ENCODE data around the gene NPFFR1. TPM values are rescaled to one million over a fixed set of nuclear protein-coding genes. Genes with fewer than 3 reads are reported as not detected.
A peak's percentile ranks its signal among the peaks of the same experiment; 100 is the strongest.
"Not testable (repeated sequence)": the region's sequence is repeated elsewhere in the genome, so short reads cannot be mapped to it uniquely, and the experiment has no call there.

The NPFFR1 gene
- total RNA-seq, 8 experiments from 2014 or later = 0.04 to 0.28 (median 0.09) TPM; not detected in 1

DNA sequence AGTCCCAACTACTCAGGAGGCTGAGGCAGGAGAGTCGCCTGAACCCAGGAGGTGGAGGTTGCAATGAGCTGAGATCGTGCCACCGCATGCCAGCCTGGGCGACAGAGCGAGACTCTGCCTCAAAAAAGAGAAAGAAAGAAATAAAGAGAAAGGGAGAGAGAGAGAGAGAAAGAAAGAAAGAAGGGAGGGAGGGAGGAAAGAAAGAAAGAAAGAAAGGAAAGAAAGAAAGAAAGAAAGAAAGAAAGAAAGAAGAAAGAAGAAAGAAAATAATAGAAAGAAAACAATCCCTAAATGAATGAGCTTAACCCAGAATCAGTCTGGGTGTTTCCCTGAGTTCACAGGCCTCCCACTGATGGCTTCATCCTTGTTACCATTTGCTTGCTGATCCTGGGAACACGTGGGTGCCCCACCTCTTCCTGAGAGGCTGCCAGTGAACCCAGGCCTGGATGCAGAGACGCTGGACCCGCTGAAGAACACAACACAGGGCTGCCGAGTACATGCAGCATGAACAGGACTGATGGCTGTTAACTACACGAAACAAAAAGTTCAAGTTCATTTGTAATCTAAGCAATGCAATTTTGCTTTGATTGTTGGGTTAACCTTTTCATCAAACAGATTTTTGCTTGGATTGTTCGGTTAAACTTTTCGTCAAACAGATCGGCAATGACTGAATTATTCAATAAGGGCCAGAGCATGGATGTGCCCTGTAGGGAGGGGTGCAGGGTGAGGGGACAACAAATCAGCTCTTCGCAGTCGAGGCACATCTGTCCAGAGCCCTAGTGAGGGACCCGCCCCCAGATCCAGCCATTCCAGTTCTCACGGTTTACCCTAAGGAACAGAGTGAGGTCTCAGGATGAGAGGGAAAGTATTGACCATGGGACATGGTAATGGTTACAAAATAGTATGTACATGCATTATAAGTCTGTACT lies 11.5 kb downstream of the NPFFR1 start:
- in situ Hi-C loops (cut with MboI; ENCODE audit: low pct_unique_long_range_greater_than_20kb in 2 of 9, low sequenced_read_pairs in 9 of 9, unreplicated experiment in 9 of 9) = loop anchor here in 1 of 9 experiments (10.0 kb wide), 1 partner anchor 73 kb away; no protein-coding TSS in a partner anchor
- Histone ChIP-seq H3K4me1 (replicated peaks in 1 of 2) (no peaks in the 10 kb centered on the region), H3K4me3 (no peak overlapping the region), H3K27ac (no peak overlapping the region)
- WGBS, 10 experiments = 35 to 85% (median 80%) methylated on average over 4 to 14 of the region's 17 CpGs
- ATAC-seq (replicated peaks in 6 of 8) = peak in 3 of 8 experiments; percentile 54 to 60 (median 55)

DNA sequence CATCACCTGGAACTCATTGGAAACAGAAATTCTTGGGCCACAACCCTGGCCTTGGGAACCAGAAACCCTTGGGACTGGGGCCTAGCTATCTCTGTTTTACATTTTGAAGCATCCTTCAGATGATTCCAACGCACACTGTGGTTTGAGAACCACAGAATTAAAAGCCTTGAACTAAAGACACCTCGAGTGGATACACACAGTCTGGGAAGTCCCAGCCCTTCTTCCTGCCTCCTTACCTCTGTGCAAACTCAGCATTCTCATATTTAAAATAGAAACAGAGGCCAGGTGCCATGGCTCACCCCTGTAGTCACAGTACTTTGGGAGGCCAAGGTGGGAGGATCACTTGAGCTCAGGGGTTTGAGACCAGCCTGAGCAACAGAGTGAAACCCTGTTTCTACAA lies 12.9 kb downstream of the NPFFR1 start:
- in situ Hi-C loops (cut with MboI; ENCODE audit: low pct_unique_long_range_greater_than_20kb in 2 of 9, low sequenced_read_pairs in 9 of 9, unreplicated experiment in 9 of 9) = loop anchor here in 1 of 9 experiments (10.0 kb wide), 1 partner anchor 74 kb away; no protein-coding TSS in a partner anchor
- Histone ChIP-seq H3K4me1 (replicated peaks in 1 of 2) (no peaks in the 10 kb centered on the region), H3K4me3 (no peak overlapping the region), H3K27ac (no peak overlapping the region)
- WGBS, 10 experiments = 17 to 90% (median 69%) methylated on average over 1 to 2 of the region's 2 CpGs; no CpG with 5 or more reads in 3 of the 10 experiments
- ATAC-seq (replicated peaks in 6 of 8) = no peak

DNA sequence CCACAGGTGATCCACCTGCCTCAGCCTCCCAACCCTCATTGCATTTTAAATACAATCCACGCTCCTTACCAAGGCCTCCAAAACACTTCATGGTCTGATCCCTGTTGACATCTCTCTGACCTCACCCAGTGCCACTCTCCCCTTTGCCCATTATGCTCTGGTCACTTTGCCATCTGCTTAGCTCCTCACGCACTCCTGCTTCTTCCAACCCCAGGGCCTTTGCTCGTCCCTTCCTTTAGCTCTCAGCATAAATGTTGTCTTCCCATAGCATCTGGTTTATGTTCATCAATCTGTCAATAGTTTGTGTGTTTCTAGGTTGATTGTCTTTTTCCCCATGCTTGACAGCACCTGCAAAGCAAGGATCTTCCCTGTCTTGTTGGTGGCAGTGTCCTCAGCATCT lies 14.1 kb downstream of the NPFFR1 start:
- ATAC-seq (replicated peaks in 6 of 8) = no peak
- Histone ChIP-seq H3K27ac (no peak overlapping the region), H3K4me1 (replicated peaks in 1 of 2) (no peaks in the 10 kb centered on the region), H3K4me3 (no peak overlapping the region)
- in situ Hi-C loops (cut with MboI; ENCODE audit: low pct_unique_long_range_greater_than_20kb in 2 of 9, low sequenced_read_pairs in 9 of 9, unreplicated experiment in 9 of 9) = loop anchor here in 1 of 9 experiments (10.0 kb wide), 1 partner anchor 75 kb away; no protein-coding TSS in a partner anchor
- WGBS, 10 experiments = 62 to 100% (median 92%) methylated on average over 1 to 3 of the region's 3 CpGs; no CpG with 5 or more reads in 1 of the 10 experiments

DNA sequence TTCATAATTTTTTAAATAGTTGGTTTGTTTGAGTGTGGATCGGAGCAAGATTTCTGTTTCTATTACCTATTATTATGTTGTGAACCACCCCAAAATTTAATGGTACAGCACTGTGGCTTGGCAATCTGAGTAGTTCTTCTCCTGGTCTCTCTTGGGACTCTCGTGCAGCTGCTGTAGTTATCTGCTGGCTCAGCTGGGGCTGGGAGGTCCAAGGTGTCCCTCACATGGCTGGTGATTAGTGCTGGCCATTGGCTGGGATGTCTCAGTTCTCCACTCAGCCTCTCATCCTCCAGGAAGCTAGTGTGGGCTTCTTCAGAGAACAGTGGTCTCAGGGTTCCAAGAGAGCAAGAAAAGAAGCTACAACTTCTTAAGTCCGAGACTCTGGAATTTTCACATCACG lies 15.4 kb downstream of the NPFFR1 start:
- no peak for ATAC-seq (replicated peaks in 6 of 8)
- in situ Hi-C loops (cut with MboI; ENCODE audit: low pct_unique_long_range_greater_than_20kb in 2 of 9, low sequenced_read_pairs in 9 of 9, unreplicated experiment in 9 of 9) = no loop called here
- H3K27ac ChIP-seq = no peak overlapping the region
- H3K4me3 ChIP-seq = no peak overlapping the region
- whole genome bisulfite sequencing, 10 experiments = 0 to 100% (median 80%) methylated on average over 1 to 3 of the region's 4 CpGs; no CpG with 5 or more reads in 2 of the 10 experiments
- no peaks in the 10 kb centered on the region for H3K4me1 ChIP-seq (replicated peaks in 1 of 2)

DNA sequence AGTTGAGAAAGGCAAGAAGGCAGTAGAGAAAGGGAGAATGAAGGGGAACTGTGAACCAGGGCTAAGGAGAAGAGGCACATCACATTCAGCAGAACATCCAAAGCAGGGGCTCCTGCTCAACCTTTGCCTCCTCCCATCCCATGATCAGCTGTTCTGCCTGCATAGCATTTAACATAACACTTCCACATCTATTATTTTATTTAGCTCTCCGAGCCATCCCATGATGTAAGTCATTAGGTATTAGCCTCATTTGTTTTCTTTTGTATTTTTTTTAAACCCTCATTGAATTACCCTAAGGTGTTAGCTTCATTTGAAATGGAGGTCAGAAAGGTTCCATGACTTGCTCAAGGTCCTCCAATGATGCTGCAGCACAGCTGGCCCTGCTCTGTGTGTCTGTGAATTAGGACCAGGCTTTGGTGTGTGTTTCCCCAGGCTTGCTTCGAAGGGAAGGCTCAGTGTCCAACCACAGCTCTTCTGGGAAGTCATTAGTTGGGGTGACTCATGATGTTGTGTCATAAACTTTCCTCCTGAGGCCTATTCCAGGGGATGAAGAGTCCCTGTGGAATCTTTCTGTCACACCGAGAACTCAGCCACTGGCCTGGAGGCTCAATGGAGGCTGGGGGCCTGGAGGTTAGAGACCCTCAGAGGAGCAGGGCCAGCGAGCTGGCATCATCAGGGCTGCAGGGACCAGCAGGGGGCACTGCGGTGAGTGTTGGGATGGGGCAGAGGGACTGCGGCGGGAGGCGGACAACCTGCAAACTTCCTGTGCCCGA lies 16.5 kb downstream of the NPFFR1 start:
- H3K27ac ChIP-seq = no peak overlapping the region
- peak; percentile 48 to 94 (median 92) for ATAC-seq (replicated peaks in 6 of 8)
- WGBS, 10 experiments = 0 to 95% (median 59%) methylated on average over 1 to 6 of the region's 9 CpGs; no CpG with 5 or more reads in 1 of the 10 experiments
- no peak overlapping the region for H3K4me3 ChIP-seq
- H3K4me1 ChIP-seq (replicated peaks in 1 of 2) = no peaks in the 10 kb centered on the region
- in situ Hi-C loops (cut with MboI; ENCODE audit: low pct_unique_long_range_greater_than_20kb in 2 of 9, low sequenced_read_pairs in 9 of 9, unreplicated experiment in 9 of 9) = no loop called here

DNA sequence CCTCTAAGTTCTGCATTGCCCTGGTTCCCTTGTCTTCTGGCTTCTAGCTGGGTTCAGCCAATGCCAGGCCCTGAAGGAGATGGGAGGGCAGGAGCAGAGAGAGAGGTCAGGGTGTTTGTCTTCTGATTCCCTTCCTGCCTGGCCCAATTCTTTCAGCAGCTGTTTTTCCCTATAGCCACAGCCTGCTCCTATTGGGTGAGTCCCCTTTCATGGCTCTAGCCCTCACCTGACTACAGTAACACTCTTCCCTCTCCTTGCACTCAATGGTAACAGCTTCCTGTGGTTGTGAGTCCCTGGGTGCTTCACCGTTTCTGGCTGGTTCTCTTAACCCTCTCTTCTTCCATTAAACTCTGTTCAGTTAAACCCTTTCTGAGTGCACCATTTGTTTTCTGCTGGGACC lies 17.1 kb downstream of the NPFFR1 start:
- no peak for ATAC-seq (replicated peaks in 6 of 8)
- in situ Hi-C loops (cut with MboI; ENCODE audit: low pct_unique_long_range_greater_than_20kb in 2 of 9, low sequenced_read_pairs in 9 of 9, unreplicated experiment in 9 of 9) = no loop called here
- WGBS, 10 experiments = 40 to 100% (median 63%) methylated on average over 1 of the region's 1 CpG; no CpG with 5 or more reads in 4 of the 10 experiments
- H3K27ac ChIP-seq = no peak overlapping the region
- no peak overlapping the region for H3K4me3 ChIP-seq
- no peaks in the 10 kb centered on the region for H3K4me1 ChIP-seq (replicated peaks in 1 of 2)

DNA sequence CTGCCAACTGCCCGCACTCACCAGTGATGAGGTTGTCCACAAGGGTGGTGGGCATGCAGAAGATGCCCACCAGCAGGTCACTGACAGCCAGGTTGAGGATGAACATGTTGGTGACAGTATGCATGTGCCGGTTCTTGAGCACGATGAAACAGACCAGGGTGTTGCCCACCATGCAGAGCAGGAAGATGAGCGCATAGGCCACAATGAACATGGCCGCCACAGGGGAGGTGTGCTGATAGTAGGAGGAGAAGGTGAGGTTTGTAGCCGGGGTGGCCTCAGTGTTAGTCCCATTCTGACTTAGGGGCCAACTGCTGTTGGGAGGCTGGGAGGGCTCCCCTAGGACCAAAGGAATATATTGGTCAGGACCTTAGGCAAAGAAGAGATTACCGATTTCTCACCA lies 17.7 kb downstream of the NPFFR1 start:
- Histone ChIP-seq H3K4me3 (no peak overlapping the region), H3K4me1 (replicated peaks in 1 of 2) (no peaks in the 10 kb centered on the region), H3K27ac (no peak overlapping the region)
- in situ Hi-C loops (cut with MboI; ENCODE audit: low pct_unique_long_range_greater_than_20kb in 2 of 9, low sequenced_read_pairs in 9 of 9, unreplicated experiment in 9 of 9) = no loop called here
- no peak for ATAC-seq (replicated peaks in 6 of 8)
- 77 to 100% (median 93%) methylated on average over 1 to 6 of the region's 7 CpGs; no CpG with 5 or more reads in 4 of the 10 experiments for WGBS, 10 experiments

DNA sequence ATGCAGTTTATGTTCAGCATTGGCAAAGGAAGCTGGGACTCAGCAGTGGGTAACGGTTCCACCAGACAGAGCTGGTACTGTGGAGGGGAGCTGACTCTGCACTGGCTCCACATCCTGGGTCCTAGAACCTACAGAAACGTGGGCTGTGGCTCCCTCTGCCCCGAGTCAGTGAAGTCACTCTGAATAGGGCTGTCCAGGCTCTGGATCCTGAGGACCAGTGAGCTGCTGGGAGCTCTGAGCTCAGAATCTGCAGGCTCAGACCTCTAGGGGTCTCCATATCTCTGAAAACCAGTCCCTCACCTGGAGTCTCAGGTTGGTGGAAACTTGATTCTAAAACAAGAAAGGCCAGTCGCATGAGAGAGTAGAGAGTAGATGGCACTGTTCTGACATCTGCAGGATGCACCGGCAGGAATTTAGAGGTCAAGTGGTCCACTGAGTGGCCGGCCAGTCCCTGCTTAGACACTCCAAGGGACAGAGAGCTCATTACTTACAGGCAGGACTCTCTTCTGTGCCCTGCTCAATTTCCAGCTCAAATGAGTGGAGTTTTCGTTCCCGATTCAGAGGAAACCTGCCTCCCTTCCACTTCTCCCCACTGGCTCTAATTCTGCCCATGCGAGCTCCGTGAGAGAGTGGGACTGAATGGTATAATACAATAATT lies 18.6 kb downstream of the NPFFR1 start:
- ATAC-seq (replicated peaks in 6 of 8) = peak in 5 of 8 experiments; percentile 24 to 90 (median 52)
- 50 to 100% (median 61%) methylated on average over 2 to 7 of the region's 10 CpGs; no CpG with 5 or more reads in 2 of the 10 experiments for WGBS, 10 experiments
- H3K27ac ChIP-seq = no peak overlapping the region
- no peak overlapping the region for H3K4me3 ChIP-seq
- in situ Hi-C loops (cut with MboI; ENCODE audit: low pct_unique_long_range_greater_than_20kb in 2 of 9, low sequenced_read_pairs in 9 of 9, unreplicated experiment in 9 of 9) = no loop called here
- H3K4me1 ChIP-seq (replicated peaks in 1 of 2) = no peaks in the 10 kb centered on the region

DNA sequence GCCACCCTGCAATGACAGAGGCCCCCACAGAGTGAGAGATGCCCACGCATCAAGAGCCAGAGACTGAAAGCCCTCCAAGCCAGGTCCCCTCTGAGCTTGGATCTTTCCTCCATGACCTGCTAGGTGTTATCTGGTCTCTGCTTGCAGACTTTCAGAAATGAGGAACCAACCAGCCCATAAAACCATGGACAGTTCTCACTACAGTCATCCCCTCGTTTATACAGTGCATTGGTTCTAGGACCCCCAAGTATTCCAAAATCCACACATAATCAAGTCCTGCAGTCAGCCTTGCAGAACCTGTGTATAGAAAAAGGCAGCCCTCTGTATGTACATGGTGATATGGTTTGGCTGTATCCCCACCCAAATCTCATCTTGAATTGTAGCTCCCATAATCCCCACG lies 23.1 kb downstream of the NPFFR1 start:
- H3K27ac ChIP-seq = no peak overlapping the region
- WGBS, 10 experiments = 28 to 100% (median 68%) methylated on average over 1 to 3 of the region's 3 CpGs; no CpG with 5 or more reads in 4 of the 10 experiments
- no peak overlapping the region for H3K4me3 ChIP-seq
- H3K4me1 ChIP-seq (replicated peaks in 1 of 2) = peaks cover 0 to 2% of the 10 kb centered on the region in 2 donors
- no peak for ATAC-seq (replicated peaks in 6 of 8)
- in situ Hi-C loops (cut with MboI; ENCODE audit: low pct_unique_long_range_greater_than_20kb in 2 of 9, low sequenced_read_pairs in 9 of 9, unreplicated experiment in 9 of 9) = no loop called here

DNA sequence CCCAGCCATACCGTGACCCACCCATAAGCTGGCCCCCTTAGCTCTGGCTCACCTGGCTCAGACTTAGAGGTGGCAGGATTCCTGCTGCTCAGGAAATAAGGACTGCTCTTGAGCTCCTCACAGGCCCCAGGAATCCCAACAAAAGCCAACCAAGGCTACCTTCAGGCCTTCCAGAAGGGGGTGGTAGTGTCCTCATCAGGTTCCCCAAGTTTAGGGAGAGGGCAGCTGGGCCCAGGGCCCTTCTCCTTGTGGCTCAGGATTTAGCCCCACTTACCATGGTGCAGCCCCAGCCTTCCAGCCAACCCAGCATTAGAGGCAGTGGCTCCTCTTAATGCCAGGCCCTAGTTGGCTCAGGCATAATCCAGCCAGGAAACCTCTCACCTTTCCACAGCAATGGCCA lies 23.5 kb downstream of the NPFFR1 start:
- H3K27ac ChIP-seq = no peak overlapping the region
- peaks cover 0 to 2% of the 10 kb centered on the region in 2 donors for H3K4me1 ChIP-seq (replicated peaks in 1 of 2)
- in situ Hi-C loops (cut with MboI; ENCODE audit: low pct_unique_long_range_greater_than_20kb in 2 of 9, low sequenced_read_pairs in 9 of 9, unreplicated experiment in 9 of 9) = no loop called here
- no peak for ATAC-seq (replicated peaks in 6 of 8)
- H3K4me3 ChIP-seq = no peak overlapping the region
- 50 to 60% methylated on average over 1 of the region's 1 CpG; no CpG with 5 or more reads in 8 of the 10 experiments for WGBS, 10 experiments

DNA sequence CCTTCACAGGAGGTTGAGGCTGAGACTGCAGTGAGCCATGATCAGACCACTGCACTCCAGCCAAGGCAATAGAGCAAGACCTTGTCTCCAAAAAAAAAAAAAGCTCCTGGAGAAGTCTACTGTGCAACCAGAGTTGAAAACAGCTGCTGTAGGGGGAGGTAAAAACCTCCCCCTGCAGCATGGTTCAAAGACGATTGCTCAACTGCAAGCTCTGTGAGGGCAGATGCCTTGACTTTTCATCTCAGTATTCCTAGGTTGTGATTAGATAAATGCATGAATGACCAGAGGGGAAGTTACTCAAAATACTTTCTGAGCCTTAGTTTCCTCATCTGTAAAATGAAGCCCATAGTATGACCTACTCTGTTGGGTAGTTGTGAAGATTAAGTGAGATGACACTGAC lies 25.6 kb downstream of the NPFFR1 start:
- no peak overlapping the region for H3K4me3 ChIP-seq
- in situ Hi-C loops (cut with MboI; ENCODE audit: low pct_unique_long_range_greater_than_20kb in 2 of 9, low sequenced_read_pairs in 9 of 9, unreplicated experiment in 9 of 9) = no loop called here
- 80 to 83% methylated on average over 1 of the region's 1 CpG; no CpG with 5 or more reads in 8 of the 10 experiments for WGBS, 10 experiments
- H3K27ac ChIP-seq = no peak overlapping the region
- H3K4me1 ChIP-seq (replicated peaks in 1 of 2) = peaks cover 0 to 2% of the 10 kb centered on the region in 2 donors
- ATAC-seq (replicated peaks in 6 of 8) = no peak

DNA sequence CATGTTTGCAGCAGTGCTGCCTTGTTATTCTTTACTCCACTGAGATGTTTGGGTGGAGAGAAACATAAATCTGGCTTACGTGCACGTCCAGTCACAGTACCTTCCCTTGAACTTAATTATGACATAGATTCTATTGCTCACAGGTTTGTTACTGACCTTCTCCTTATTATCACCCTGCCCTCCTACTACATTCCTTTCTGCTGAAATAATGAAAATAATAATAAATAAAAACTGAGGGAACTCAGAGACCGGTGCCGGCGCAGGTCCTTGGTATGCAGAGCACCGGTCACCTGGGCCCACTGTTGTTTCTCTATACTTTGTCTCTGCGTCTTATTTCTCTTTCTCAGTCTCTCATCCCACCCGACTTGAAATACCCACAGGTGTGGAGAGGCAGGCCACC lies 26.0 kb downstream of the NPFFR1 start:
- H3K27ac ChIP-seq; H3K4me1 ChIP-seq (replicated peaks in 1 of 2); ATAC-seq (replicated peaks in 6 of 8); in situ Hi-C loops (cut with MboI; ENCODE audit: low pct_unique_long_range_greater_than_20kb in 2 of 9, low sequenced_read_pairs in 9 of 9, unreplicated experiment in 9 of 9); H3K4me3 ChIP-seq: not testable (repeated sequence)
- WGBS, 10 experiments = 60 to 100% (median 80%) methylated on average over 1 to 4 of the region's 8 CpGs; no CpG with 5 or more reads in 3 of the 10 experiments

All from motor neuron (in vitro differentiated cells).